NT2/D1 (cell line): Measurements from ENCODE around the gene GRHPR.

Source experiments
- SUZ12 ChIP-seq: IDR thresholded peaks from 2 replicates; pipeline ENCODE4 v1.6.1; 2011; ENCODE audit not compliant: insufficient read length, insufficient read depth; ENCODE audit errors: extremely low read depth
- YY1 ChIP-seq: IDR thresholded peaks from 2 replicates; pipeline ENCODE4 v1.6.1; 2011; ENCODE audit not compliant: insufficient read length, insufficient read depth
- ZNF274 ChIP-seq: IDR thresholded peaks from 2 replicates; pipeline ENCODE4 v1.6.1; 2011; ENCODE audit warnings: mild to moderate bottlenecking, low read depth, low read length

DNA sequence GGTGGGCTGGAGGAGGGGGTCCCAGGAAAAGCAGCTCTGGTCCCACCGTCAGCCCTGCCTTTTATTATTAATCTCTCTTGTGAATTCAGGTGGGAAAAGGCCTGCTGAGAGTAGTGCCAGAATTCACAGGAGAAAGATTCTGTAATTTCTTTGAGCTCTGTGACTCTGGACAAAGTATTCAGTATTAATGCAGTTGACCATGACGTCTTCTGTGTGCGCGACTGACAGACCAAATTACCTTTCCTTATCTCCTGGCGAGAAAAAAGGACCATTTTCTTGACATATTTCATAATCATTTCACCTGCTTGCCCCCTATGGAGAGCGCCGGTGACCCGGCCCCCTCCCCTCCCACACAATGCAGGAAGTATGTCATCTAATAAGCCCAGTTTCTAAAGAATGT lies 26.8 kb upstream of the GRHPR start:
- TF ChIP-seq SUZ12 (no peak), ZNF274 (no peak), YY1 (no peak)
